MM.1S (cell line): ENCODE results near the gene ANHX.

Experiments used
- DNase-seq: peaks from one replicate; pipeline ENCODE4 v3.0.0-alpha.2; 2015
- H2AFZ ChIP-seq: fragments of 300-600 bp; sonication (generic); 2 replicates; pipeline ENCODE4 v1.6.0; 2016; ENCODE audit warnings: antibody characterized with exemption, low read length
- H3F3A ChIP-seq: fragments of 300-600 bp; sonication (generic); 2 replicates; pipeline ENCODE4 v1.6.1; 2016; ENCODE audit warnings: mild to moderate bottlenecking, antibody characterized with exemption, low read length, moderate library complexity, mixed read lengths; ENCODE audit not compliant: insufficient read depth
- H3K27ac ChIP-seq: fragments of 300-600 bp; sonication (generic); 2 replicates; pipeline ENCODE4 v1.5.1; 2016; ENCODE audit warnings: mild to moderate bottlenecking, low read length
- H3K27me3 ChIP-seq: fragments of 300-600 bp; sonication (generic); replicated peaks from 2 replicates; pipeline ENCODE4 v1.6.0; 2016; ENCODE audit warnings: low read length; ENCODE audit not compliant: insufficient read depth
- H3K36me3 ChIP-seq: fragments of 300-600 bp; sonication (generic); replicated peaks from 2 replicates; pipeline ENCODE4 v1.6.1; 2016; ENCODE audit warnings: mild to moderate bottlenecking, low read length, mixed read lengths; ENCODE audit not compliant: insufficient read depth
- H3K4me1 ChIP-seq: fragments of 300-600 bp; sonication (generic); 2 replicates; pipeline ENCODE4 v1.6.1; 2016; ENCODE audit warnings: low read length, mixed read lengths
- H3K4me2 ChIP-seq: fragments of 300-600 bp; sonication (generic); 2 replicates; pipeline ENCODE4 v1.6.0; 2016; ENCODE audit warnings: low read depth, low read length
- H3K4me3 ChIP-seq: fragments of 300-600 bp; sonication (generic); 2 replicates; pipeline ENCODE4 v1.5.1; 2016; ENCODE audit warnings: low read length, mixed read lengths
- H3K79me2 ChIP-seq: fragments of 300-600 bp; sonication (generic); 2 replicates; pipeline ENCODE4 v1.6.1; 2016; ENCODE audit warnings: mixed run types, low read length, mixed read lengths
- H3K9ac ChIP-seq: fragments of 300-600 bp; sonication (generic); 2 replicates; pipeline ENCODE4 v1.6.1; 2016; ENCODE audit warnings: low read length, mixed read lengths
- H3K9me2 ChIP-seq: fragments of 300-600 bp; sonication (generic); replicated peaks from 2 replicates; pipeline ENCODE4 v1.6.1; 2016; ENCODE audit warnings: mild to moderate bottlenecking, low read length, mixed read lengths; ENCODE audit not compliant: insufficient read depth
- H3K9me3 ChIP-seq: fragments of 300-600 bp; sonication (generic); replicated peaks from 2 replicates; pipeline ENCODE4 v1.6.1; 2016; ENCODE audit warnings: mild to moderate bottlenecking, low read length, mixed read lengths; ENCODE audit not compliant: insufficient read depth
- H4K20me1 ChIP-seq: fragments of 300-600 bp; sonication (generic); 2 replicates; pipeline ENCODE4 v1.6.1; 2016; ENCODE audit warnings: mild to moderate bottlenecking, low read length, moderate library complexity, mixed read lengths; ENCODE audit not compliant: insufficient read depth
- EZH2 ChIP-seq: fragments of 300-600 bp; sonication (generic); optimal IDR thresholded peaks from 2 replicates; pipeline ENCODE3; 2017; ENCODE audit warnings: low read depth, mild to moderate bottlenecking, antibody characterized with exemption, low read length, mixed read lengths
- EZH2phosphoT487 ChIP-seq: fragments of 300-600 bp; sonication (generic); IDR thresholded peaks from 2 replicates; pipeline ENCODE4 v1.6.1; 2018; ENCODE audit warnings: antibody characterized with exemption, low read length
- TF ChIP-seq, protein P1 (sequence below): fragments of 300-600 bp; sonication (generic); IDR thresholded peaks from 2 replicates; pipeline ENCODE4 v1.5.1; 2016; ENCODE audit warnings: antibody characterized with exemption, low read length, mixed read lengths

Gene ANHX

DNA sequence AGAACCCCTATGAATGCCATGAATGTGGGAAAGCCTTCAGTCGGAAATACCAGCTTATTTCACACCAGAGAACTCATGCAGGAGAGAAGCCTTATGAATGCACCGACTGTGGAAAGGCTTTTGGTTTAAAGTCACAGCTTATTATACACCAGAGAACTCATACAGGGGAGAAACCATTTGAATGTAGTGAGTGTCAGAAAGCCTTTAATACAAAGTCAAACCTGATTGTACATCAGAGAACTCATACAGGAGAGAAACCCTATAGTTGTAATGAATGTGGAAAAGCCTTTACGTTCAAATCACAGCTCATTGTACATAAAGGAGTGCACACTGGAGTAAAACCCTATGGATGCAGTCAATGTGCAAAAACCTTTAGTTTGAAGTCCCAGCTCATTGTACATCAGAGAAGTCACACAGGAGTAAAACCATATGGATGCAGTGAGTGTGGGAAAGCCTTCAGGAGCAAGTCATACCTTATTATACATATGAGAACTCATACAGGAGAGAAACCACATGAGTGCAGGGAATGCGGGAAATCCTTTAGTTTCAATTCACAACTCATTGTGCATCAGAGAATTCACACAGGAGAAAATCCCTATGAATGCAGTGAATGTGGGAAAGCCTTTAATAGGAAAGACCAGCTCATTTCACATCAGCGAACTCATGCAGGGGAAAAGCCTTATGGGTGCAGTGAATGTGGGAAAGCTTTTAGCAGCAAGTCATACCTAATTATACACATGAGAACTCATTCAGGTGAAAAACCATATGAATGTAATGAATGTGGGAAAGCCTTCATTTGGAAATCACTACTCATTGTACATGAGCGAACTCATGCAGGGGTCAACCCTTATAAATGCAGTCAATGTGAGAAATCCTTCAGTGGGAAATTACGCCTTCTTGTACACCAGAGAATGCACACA, 32.1 kb downstream of the ANHX start:
- H3K9me3 ChIP-seq = no peaks in the 10 kb centered on the region
- no peaks in the 10 kb centered on the region for H4K20me1 ChIP-seq
- TF ChIP-seq EZH2phosphoT487 (no peak), EZH2 (no peak)
- TF ChIP-seq, protein P1, sequence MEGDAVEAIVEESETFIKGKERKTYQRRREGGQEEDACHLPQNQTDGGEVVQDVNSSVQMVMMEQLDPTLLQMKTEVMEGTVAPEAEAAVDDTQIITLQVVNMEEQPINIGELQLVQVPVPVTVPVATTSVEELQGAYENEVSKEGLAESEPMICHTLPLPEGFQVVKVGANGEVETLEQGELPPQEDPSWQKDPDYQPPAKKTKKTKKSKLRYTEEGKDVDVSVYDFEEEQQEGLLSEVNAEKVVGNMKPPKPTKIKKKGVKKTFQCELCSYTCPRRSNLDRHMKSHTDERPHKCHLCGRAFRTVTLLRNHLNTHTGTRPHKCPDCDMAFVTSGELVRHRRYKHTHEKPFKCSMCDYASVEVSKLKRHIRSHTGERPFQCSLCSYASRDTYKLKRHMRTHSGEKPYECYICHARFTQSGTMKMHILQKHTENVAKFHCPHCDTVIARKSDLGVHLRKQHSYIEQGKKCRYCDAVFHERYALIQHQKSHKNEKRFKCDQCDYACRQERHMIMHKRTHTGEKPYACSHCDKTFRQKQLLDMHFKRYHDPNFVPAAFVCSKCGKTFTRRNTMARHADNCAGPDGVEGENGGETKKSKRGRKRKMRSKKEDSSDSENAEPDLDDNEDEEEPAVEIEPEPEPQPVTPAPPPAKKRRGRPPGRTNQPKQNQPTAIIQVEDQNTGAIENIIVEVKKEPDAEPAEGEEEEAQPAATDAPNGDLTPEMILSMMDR = no peak
- no peak overlapping the region for H3K27ac ChIP-seq
- no peak overlapping the region for H3K4me2 ChIP-seq
- H3K4me1 ChIP-seq = no peaks in the 10 kb centered on the region
- H3F3A ChIP-seq = no peaks in the 10 kb centered on the region
- DNase-seq = no peak
- no peaks in the 10 kb centered on the region for H3K27me3 ChIP-seq
- no peaks in the 10 kb centered on the region for H3K9me2 ChIP-seq
- no peak overlapping the region for H3K9ac ChIP-seq
- peaks cover 8% of the 10 kb centered on the region; the same call in 1 of the 2 replicates for H3K36me3 ChIP-seq
- no peaks in the 10 kb centered on the region for H3K79me2 ChIP-seq
- no peak overlapping the region for H2AFZ ChIP-seq
- H3K4me3 ChIP-seq = no peak overlapping the region

DNA sequence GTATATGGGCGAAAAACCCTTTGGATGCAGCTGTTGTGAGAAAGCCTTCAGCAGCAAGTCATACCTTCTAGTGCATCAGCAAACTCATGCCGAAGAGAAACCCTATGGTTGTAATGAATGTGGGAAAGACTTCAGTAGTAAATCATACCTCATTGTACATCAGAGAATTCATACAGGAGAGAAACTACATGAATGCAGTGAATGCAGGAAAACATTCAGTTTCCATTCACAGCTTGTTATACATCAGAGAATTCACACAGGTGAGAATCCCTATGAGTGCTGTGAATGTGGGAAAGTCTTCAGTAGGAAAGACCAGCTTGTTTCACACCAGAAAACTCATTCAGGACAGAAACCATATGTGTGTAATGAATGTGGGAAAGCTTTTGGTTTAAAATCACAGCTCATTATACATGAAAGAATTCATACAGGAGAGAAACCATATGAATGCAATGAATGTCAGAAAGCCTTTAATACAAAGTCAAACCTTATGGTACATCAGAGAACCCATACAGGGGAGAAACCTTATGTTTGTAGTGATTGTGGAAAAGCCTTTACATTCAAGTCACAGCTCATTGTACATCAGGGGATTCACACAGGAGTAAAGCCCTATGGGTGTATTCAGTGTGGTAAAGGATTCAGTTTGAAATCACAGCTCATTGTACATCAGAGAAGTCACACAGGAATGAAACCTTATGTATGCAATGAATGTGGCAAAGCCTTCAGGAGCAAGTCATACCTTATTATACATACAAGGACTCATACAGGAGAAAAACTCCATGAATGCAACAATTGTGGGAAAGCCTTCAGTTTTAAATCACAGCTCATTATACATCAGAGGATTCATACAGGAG, 33.0 kb downstream of the ANHX start:
- Histone ChIP-seq H3K36me3 (peaks cover 8% of the 10 kb centered on the region; the same call in 1 of the 2 replicates), H3K79me2 (no peaks in the 10 kb centered on the region), H4K20me1 (no peaks in the 10 kb centered on the region), H3K4me2 (no peak overlapping the region), H2AFZ (no peak overlapping the region), H3K9me3 (no peaks in the 10 kb centered on the region), H3K4me1 (no peaks in the 10 kb centered on the region), H3F3A (no peaks in the 10 kb centered on the region), H3K4me3 (no peak overlapping the region), H3K9ac (no peak overlapping the region), H3K27me3 (no peaks in the 10 kb centered on the region), H3K9me2 (no peaks in the 10 kb centered on the region), H3K27ac (no peak overlapping the region)
- TF ChIP-seq EZH2phosphoT487 (no peak), EZH2 (no peak)
- no peak for DNase-seq

DNA sequence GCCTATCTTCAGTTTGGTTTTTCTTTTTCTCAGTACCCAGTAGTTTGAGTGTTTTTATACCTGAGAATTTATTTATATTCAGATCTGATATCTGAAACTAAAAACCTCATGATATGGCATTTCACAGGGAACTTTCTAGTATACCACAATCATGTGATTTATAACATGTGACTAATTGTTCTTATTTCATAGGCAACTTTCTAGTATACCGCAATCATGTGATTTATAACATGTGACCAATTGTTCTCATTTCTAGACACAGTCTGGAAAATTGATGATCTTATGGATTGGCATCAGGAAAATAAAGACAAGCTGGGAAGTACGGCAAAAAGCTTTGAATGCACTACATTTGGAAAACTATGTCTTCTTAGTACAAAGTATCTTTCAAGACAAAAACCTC, 33.8 kb downstream of the ANHX start:
- H3F3A ChIP-seq = no peaks in the 10 kb centered on the region
- no peaks in the 10 kb centered on the region for H3K9me3 ChIP-seq

More for the DNA sequence above, 33.8 kb downstream of the ANHX start:
- Histone ChIP-seq H3K4me2 (no peak overlapping the region), H3K9ac (no peak overlapping the region), H3K4me3 (no peak overlapping the region), H3K27me3 (no peaks in the 10 kb centered on the region), H4K20me1 (no peaks in the 10 kb centered on the region), H3K27ac (no peak overlapping the region), H3K79me2 (no peaks in the 10 kb centered on the region), H2AFZ (no peak overlapping the region), H3K4me1 (no peaks in the 10 kb centered on the region), H3K36me3 (peaks cover 8% of the 10 kb centered on the region; the same call in 1 of the 2 replicates), H3K9me2 (no peaks in the 10 kb centered on the region)
- no peak for TF ChIP-seq EZH2phosphoT487
- no peak for TF ChIP-seq EZH2
- TF ChIP-seq, protein P1 = no peak
- DNase-seq = no peak
